GM19452 (cell line): Measurements from ENCODE around the gene UBE2V1.
"Not testable (repeated sequence)": the region's sequence is repeated elsewhere in the genome, so short reads cannot be mapped to it uniquely, and the experiment has no call there.

Experiments used
- ATAC-seq: cut with Tn5 transposase; IDR thresholded peaks from one replicate; pipeline ENCODE4 v1.9.1; 2021; ENCODE audit not compliant: unreplicated experiment

The UBE2V1 gene

GRCh38 chr20:50066161-50066834, 46.7 kb downstream of the UBE2V1 start:
- no peak for ATAC-seq

GRCh38 chr20:50065325-50065615, 47.7 kb downstream of the UBE2V1 start:
- ATAC-seq: no peak

- ATAC-seq: not testable (repeated sequence)
These were observed 49.2 kb downstream of the UBE2V1 start for GRCh38 chr20:50063763-50064162.

- no peak for ATAC-seq
These were observed 50.7 kb downstream of the UBE2V1 start for GRCh38 chr20:50062006-50062838.

GRCh38 chr20:50061151-50062005, 51.6 kb downstream of the UBE2V1 start:
- ATAC-seq: no peak

GRCh38 chr20:50058662-50059402, 54.1 kb downstream of the UBE2V1 start:
- no peak for ATAC-seq

DNA sequence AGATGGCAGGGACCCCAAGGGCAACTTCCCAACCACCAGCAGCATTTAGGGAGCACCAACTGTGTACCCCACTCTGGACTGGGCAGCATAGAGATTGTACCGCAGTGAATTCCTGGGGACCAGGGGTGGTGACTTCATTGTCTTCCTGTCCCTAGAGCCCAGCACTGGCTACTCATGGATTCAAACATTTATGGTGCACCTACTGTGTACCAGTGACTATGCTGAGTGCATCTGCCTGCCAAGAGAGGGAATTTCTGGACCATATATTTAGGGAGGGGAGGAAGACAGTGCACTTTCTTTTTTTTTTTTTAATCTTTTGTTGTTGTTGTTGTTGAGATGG, 55.3 kb downstream of the UBE2V1 start:
- no peak for ATAC-seq

DNA sequence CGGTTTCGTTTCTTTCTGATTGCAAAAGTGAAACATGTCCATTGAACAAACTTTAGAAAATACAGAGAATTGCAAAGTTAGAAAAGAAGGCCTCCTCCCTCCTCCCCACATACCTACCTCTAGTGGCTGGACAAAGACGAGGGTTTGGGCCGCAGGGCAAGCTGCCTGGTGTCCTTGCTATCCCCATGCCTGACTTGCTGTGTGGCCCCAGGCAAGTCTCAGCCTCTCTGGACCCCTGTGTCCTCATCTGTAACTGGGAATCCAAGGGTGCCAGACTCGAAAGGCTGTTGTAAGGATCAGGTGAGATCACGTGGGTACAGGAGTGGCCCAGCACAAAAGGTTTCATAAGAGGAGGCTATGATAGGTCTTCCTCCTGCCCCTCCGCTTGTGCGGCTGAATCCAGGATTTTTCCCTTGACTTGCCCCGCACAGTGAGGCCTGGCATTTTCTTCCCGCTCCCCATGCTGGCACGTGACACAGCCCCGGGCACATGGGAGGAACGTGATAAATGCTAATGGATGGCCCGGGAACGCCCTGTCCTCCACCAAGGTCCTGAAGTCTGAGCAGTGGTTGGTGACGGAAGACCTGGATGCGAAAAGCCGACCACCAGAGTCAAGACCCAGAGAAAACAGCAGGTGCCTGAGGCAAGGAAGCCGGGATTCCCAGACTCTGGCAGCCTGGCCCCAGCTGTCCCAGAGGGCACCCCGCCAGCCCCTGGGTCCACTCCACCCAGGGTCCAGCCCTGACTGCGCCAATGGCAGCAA, 55.8 kb downstream of the UBE2V1 start:
- ATAC-seq: no peak

- ATAC-seq: no peak
These were observed 56.5 kb downstream of the UBE2V1 start for GRCh38 chr20:50056408-50056926.

GRCh38 chr20:50055524-50056083, 57.3 kb downstream of the UBE2V1 start:
- ATAC-seq: no peak

GRCh38 chr20:50054626-50055511, 58.1 kb downstream of the UBE2V1 start:
- no peak for ATAC-seq

GRCh38 chr20:50054231-50054547, 58.8 kb downstream of the UBE2V1 start:
- ATAC-seq: no peak

DNA sequence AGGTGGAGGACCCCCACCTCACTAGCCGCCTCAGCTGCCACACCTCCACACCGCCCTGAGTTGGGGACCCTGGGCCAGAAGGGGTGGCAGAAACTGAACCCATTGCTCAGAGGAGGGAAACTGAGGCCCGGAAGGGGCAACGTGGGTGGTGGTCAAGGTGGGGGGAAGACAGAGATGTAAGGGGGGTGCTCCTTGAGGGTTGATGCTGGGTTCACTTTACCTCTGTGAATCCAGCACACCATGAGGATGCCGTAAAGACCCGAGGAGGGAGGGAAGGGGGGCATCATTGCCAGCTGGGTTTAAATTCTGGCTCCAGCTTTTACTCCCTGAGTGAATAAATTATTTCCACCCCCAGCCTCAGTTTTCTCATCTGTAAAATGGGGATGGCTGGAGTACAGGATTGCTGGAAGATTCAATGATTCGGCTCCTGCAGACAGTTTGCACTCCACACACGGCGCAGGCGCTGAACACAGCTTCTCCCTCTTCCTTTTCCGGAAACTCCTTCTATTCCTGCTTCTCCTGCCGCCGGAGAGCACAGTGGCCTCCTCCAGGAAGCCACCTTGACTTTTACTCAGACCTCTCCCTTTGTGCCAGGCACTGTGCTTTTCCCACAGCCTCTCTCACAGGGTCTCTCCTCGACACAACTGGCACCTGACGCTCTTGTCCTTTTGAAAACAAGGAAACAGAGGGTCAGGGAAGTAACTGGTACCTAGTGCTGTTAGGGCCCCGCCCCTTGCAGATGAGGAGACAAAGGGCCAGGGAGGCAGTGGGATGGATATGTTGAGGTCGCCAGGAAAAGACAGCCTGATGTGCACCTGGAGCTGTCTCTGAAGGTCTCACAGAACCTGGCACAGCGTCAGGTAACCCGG, 59.4 kb downstream of the UBE2V1 start:
- ATAC-seq: no peak

DNA sequence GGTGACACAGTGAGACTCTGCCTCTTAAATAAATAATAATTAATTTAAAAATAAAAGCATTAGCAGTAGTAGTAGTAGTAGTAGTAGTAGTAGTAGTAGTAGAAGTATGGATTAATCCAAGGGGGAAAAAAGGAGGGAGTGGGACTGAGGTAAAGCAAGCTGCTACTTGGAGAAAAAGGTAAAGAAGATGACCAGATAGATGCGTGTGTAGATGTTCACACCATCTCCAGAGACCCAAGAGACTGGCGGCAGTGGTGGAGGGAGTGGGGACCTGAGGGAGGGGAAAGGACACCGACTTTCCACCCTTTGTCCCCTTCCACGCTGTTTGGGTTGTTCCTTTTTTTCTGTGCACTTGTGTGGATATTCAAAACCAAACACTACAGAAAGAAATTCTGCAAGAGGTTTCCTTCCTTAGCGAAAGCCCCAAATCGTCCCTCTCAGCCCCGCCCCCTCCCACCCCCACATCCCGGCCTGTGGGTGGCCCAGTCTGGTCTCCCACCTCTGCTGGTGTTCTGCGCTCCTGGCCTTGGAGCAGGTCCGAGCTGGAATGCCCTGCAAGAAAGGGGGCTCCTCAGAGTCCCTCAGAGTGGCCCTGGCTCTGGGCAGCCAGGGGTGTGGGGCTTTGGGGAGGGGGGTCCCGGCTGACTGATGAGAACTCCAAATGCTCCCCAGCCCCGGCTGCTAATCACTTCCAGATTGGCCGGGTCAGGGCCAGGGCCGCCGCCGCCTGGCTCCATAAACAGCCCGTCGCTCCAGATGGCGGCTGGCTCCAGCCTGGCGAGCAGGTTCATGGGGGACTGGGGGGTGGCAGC, 60.2 kb downstream of the UBE2V1 start:
- ATAC-seq: no peak

DNA sequence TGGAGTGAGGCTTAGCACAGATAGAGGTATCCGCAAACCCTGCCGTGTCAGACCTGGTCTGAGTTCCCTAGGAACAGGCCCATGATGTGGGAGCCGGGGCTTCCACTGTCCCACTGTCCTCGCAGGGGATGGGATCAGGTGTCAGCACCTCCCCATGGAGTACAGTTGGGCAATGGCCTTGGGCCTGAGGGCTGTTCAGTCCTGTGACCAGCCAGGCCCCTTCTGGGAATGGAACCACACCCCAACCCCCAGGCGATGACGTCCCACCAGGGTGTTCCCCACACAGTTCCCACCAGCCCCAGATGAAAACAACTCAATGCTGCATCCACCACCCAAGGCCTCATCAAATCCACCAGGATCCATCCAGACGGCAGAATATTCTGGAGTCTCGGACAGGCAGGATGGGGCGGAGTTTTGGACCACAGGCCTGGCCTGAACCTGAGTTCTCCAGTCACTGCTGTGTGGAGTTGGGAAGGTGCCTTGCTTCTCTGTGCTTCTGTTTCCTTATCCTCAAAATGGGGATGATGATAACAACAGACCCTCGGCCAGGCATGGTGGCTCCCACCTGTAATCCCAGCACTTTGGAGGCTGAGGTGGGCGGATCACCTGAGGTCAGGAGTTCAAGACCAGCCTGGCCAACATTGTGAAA, 62.2 kb downstream of the UBE2V1 start:
- no peak for ATAC-seq

- ATAC-seq: no peak
These were observed 62.7 kb downstream of the UBE2V1 start for GRCh38 chr20:50050214-50050613.
